ENCODE results near the gene ZNF487. TPM values are rescaled to one million over a fixed set of nuclear protein-coding genes. Genes with fewer than 3 reads are reported as not detected.
A peak's percentile ranks its signal among the peaks of the same experiment; 100 is the strongest.

ZNF487 gene
- total and polyA plus RNA-seq, 2 of the 13 experiments (the other 11 are each of a cell fraction or from before 2014, with no cell fraction given), result 7.4 to 8.8 TPM

GRCh38 chr10:43419997-43420368 is 16.9 kb upstream of the ZNF487 start (continued):
- no peak for TF ChIP-seq ZNF792 (CRISPR knock-in tag; IDR thresholded peaks at IDR 0.05)
- TF ChIP-seq SOX6 (IDR thresholded peaks at IDR 0.05), result no peak
- TF ChIP-seq SOX6 (CRISPR knock-in tag; IDR thresholded peaks at IDR 0.05), result no peak
- no peak for TF ChIP-seq ZNF282 (IDR thresholded peaks at IDR 0.05; ENCODE audit: partially characterized antibody)
- TF ChIP-seq ZNF607 (CRISPR knock-in tag; IDR thresholded peaks at IDR 0.05; ENCODE audit: borderline replicate concordance), result no peak
- no peak for TF ChIP-seq ZNF326 (CRISPR knock-in tag; IDR thresholded peaks at IDR 0.05; ENCODE audit: borderline replicate concordance)
- TF ChIP-seq PTBP1 (IDR thresholded peaks at IDR 0.05; ENCODE audit: low read depth, low read length, poor library complexity, severe bottlenecking), result no peak
- TF ChIP-seq HMG20B (CRISPR knock-in tag; conservative IDR thresholded peaks at IDR 0.05), result no peak
- TF ChIP-seq ZNF501 (CRISPR knock-in tag; IDR thresholded peaks at IDR 0.05), result no peak
- TF ChIP-seq ZNF703 (CRISPR knock-in tag; IDR thresholded peaks at IDR 0.05; ENCODE audit: borderline replicate concordance), result no peak
- no peak for TF ChIP-seq RBM22 (optimal IDR thresholded peaks at IDR 0.05; ENCODE audit: low read length)
- TF ChIP-seq ZNF740 (CRISPR knock-in tag; IDR thresholded peaks at IDR 0.05), result no peak
- TF ChIP-seq ZNF710 (CRISPR knock-in tag; IDR thresholded peaks at IDR 0.05; ENCODE audit: borderline replicate concordance), result no peak
- TF ChIP-seq BCL3 (CRISPR knock-in tag; IDR thresholded peaks at IDR 0.05), result no peak
- no peak for TF ChIP-seq THAP8 (CRISPR knock-in tag; IDR thresholded peaks at IDR 0.05; ENCODE audit: borderline replicate concordance)
- no peak for TF ChIP-seq ZNF629 (CRISPR knock-in tag; conservative IDR thresholded peaks at IDR 0.05)
- TF ChIP-seq ZZZ3 (CRISPR knock-in tag; IDR thresholded peaks at IDR 0.05; ENCODE audit: borderline replicate concordance), result 0 out of 2 replicates have a peak, but pooled peaks have one; percentile 26
- no peak for TF ChIP-seq JUND (CRISPR knock-in tag; IDR thresholded peaks at IDR 0.05)
- TF ChIP-seq MAFG (CRISPR knock-in tag; IDR thresholded peaks at IDR 0.05), result no peak
- no peak for TF ChIP-seq ZNF7 (CRISPR knock-in tag; IDR thresholded peaks at IDR 0.05)
- TF ChIP-seq NCOR1 (IDR thresholded peaks at IDR 0.05; ENCODE audit: borderline replicate concordance, low read length), result no peak
- TF ChIP-seq TCF12 (IDR thresholded peaks at IDR 0.05), result no peak
- TF ChIP-seq TCF12 (CRISPR knock-in tag; IDR thresholded peaks at IDR 0.05), result no peak; the same call in 1 of the 2 replicates
- TF ChIP-seq BATF2 (CRISPR knock-in tag; IDR thresholded peaks at IDR 0.05), result 0 out of 2 replicates have a peak, but pooled peaks have one; percentile 47
- TF ChIP-seq ZSCAN21 (CRISPR knock-in tag; IDR thresholded peaks at IDR 0.05; ENCODE audit: borderline replicate concordance), result no peak
- peak; percentile 97 for TF ChIP-seq ZBTB38 (CRISPR knock-in tag; IDR thresholded peaks at IDR 0.05)
- no peak for TF ChIP-seq PRMT3 (CRISPR knock-in tag; IDR thresholded peaks at IDR 0.05; ENCODE audit: borderline replicate concordance, low read depth)
- TF ChIP-seq ZNF317 (CRISPR knock-in tag; IDR thresholded peaks at IDR 0.05), result no peak

Data from HepG2 (cell line).